Vagina (tissue), 2 donors: Measurements from ENCODE around the gene RNF213.

Experiments used
- CTCF ChIP-seq, 3 experiments: fragments of 450-650 bp in 2 of 3; fragments of 200-600 bp in 1 of 3; sonication (generic) in 1 of 3; IDR thresholded peaks; one replicate each; pipeline ENCODE4 v1.5.1; 2017 to 2019; ENCODE audit warnings: antibody characterized with exemption in 3 of 3, mild to moderate bottlenecking in 2 of 3, moderate library complexity in 2 of 3
- POLR2AphosphoS5 ChIP-seq, 2 donors: sonication (generic); formaldehyde crosslinking; IDR thresholded peaks; one replicate each; pipeline ENCODE4 v1.9.0; 2017; ENCODE audit warnings: antibody characterized with exemption in 2 of 2, mild to moderate bottlenecking in 2 of 2, low read depth in 1 of 2; ENCODE audit not compliant: insufficient read depth in 1 of 2

- no peak for TF ChIP-seq POLR2AphosphoS5 (IDR thresholded peaks at IDR 0.05; ENCODE audit: insufficient read depth in 1 of 2, low read depth in 1 of 2)
- no peak for TF ChIP-seq CTCF (IDR thresholded peaks at IDR 0.05)
These were observed 33.6 kb downstream of the RNF213 start for GRCh38 chr17:80294210-80294609.
